T1000 (cell line): ENCODE results near the gene OSBPL6.
"Not testable (repeated sequence)": the region's sequence is repeated elsewhere in the genome, so short reads cannot be mapped to it uniquely, and the experiment has no call there.

Experiments used
- DNase-seq: peaks from one replicate; lab custom pipeline; 2025; ENCODE audit warnings: mixed read lengths; lab: John Stamatoyannopoulos, UW

The OSBPL6 gene

DNA sequence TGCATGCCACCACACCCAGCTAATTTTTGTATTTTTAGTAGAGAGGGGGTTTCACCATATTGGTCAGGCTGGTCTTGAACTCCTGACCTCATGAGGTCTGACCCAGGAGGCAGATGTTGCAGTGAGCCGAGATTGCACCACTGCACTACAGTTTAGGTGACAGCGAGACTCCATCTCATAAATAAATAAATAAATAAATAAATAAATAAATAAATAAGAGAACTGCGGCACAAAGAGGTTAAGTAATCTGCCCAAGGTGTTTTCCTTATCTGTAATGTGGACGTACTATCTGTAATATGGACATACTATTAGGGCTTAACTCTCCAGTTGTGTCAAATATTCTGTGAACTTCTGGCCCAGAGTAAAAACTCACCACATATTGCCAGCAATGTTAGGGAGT lies 4.1 kb downstream of the OSBPL6 start:
- not testable (repeated sequence) for DNase-seq

DNA sequence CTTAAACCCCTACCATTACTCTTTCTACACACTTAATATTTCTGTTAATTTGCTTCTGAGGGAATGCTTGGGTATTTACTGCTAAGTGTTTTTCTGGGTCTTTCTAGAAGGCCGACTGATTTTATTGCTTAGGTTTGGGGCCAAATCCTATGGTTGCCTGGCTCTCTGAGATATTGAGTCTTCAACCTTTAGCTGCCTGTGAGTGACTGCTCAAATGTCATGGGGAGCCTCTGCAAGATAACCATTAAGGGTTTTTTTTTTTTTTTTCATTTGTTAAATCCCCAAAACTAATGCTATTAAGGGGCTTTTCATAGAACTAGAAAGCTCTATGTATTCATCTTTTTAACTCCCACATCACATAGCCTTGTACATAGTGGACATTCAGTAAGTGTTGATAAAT lies 5.0 kb downstream of the OSBPL6 start:
- DNase-seq: no peak

DNA sequence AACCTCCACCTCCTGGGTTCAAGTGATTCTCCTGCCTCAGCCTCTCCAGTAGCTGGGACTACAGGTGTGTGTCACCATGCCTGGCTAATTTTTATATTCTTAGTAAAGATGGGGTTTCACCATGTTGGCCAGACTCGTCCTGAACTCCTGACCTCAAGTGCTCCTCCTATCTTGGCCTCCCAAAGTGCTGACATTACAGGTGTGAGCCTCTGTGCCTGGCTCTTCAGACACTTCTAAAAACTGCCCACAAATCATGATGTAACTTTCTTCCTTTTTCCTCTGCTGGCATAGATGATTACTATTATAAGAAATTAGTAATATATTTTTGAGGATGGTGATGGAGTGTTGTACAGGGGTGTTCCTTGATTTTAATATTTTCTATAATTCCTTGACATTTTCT lies 6.0 kb downstream of the OSBPL6 start:
- DNase-seq: no peak

DNA sequence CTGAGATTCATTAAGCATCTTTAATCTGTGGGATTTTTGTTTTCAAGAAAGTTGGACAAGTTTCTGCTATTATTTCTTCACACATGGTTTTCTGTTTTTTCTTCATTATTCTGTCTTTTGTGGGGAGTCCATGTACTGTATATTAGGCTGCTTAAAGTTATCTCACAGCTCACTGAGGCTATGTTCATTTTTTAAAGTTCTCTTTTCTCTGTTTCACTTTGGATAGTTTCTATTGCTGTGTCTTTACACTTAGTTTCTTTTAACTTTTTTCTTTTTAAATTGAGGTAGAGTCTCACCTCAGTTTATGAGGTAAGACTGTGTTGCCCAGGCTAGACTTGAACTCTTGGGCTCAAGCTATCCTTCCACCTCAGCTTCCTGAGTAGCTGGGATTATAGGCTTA lies 8.6 kb downstream of the OSBPL6 start:
- no peak for DNase-seq

DNA sequence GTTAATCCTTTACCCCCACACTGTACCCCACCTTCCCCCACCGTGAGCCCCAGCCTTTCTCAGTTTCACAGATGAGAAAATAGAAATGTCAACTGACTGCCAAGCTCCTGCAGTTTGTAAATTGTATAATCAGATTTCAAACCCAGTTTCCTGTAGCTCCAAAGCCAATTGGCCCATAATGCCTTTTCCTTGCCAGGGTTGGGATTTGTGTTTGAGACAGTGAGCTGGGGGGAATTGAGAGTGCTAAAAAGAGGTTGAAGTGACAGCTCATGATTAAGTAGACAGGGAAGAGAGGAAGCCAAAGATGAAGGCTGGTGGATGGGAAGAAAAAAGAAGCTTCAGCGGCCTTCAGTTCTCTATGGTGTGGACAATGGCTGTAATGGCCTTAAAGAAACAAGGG lies 10.7 kb downstream of the OSBPL6 start:
- DNase-seq: no peak

DNA sequence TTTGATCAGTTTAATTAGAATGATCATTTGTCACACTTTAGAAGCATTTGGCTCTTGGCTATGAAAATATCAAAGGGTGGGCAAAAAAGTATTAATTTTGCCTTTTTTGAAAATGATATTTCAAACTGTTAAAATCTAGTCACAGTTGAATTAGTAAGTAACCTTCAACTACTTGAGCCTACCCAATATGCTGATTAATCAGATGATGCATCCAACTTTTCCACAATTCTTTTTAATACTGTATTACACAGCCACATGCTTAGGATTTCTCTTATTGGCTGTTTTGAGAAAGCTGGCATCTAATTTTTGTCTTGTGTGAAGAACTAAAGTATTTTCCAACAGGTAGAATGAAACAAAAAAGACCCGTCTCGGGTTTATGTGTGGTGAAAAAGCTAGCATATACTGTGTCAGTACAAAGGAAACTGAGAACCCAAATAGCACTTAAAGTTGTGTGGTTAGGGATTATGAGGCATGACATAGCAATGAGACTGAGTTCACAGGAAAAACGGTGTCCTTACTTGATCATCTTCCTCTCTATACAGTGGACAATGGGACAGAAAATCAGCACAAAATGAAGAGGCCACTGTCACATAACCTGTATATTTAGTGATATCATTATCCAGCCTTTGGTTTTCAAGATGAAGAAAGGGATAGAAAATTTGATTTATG lies 11.7 kb downstream of the OSBPL6 start:
- DNase-seq: no peak

DNA sequence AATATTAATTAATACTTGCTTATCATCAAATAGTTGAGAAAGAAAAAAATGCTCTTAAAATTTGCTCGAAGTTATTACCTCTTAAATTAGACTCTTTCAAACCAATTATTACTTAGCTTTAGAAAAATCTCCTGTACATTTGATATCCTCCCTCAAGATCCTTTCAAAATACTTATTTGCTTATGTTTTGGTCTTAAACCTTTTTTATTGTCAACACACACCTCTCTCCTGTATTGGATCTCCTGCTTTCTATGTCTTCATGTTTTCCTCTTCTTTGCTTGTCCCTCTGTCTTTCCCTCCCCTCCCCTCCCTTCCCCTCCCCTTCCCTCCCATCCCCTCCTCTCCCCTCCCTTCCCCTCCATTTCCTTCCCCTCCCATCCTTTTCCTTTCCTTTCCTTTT lies 14.0 kb downstream of the OSBPL6 start:
- DNase-seq: no peak

DNA sequence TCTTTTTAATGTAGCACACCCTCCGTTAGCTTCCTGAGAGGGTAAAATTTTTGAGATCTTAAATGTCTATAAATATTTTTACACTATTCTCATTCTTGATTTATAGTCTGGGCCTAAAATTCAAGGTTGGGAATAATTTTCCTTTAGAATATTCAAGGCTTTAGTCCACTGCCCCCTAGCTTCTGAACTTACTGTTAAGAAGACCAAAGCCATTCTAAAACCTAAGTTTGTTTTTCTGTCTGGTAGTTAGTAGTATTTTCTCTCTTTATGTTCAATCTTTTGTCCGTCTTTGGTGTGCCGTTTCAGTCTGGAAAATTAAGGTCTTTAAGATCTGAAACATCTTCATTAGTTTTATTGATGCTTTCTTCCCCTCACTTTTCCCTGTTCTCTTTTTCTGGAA lies 14.5 kb downstream of the OSBPL6 start:
- no peak for DNase-seq

DNA sequence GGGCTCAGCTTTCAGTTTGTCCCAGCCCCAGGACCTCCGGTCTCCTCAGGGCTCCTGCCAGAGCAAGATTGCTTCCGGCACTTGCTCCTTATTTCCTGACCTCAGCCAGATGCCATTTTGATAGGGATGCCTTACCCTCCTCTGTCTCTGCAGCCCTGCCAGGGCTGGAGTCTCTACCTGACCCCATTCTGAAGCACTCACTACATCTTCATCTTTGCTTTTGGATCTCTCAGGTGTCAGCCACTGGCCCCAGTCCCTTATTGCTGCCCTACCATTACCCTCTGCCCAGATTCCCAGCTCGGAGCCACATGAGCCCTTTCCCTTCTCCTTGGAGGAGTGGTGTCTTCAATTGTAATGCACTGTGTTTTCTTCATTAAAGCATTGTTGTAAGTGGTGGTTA lies 17.1 kb downstream of the OSBPL6 start:
- DNase-seq: no peak

DNA sequence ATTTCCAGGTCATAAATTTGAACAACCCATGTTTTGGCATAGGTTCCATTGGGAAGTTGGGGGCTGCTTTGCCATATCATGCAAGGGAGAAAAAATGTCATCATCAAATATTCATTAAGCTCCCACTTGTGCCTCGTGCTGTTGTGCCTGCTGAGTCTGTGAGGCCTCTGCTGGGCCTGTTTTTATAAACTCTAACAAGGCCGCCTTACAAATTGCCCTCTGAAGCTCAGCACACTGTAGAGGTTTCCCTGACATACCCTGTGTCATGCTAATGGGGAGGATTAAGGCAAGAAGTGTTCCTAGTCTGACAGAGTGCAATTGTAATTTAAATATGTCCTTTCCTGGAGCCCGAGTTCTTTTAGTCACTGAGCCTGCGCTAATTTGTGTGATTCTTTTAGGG lies 17.6 kb downstream of the OSBPL6 start:
- DNase-seq: no peak

DNA sequence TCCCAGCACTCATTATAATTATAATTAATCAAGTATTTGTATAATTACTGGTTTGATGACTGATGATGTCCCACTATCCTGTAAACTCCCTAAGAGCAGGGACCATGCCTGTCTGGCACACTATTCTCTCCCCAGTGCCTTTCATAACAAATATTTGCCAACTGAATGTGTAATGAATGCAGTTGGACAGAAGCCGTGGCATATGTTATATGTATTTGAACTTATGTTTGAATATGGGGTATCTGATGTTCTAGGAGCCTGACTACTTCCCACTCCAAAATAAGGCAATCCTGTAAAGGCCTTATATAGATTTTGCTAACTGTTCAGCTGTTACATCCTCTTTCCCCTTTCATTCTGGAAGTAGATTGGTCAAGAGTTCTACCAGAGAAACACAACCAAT lies 19.7 kb downstream of the OSBPL6 start:
- DNase-seq: no peak

DNA sequence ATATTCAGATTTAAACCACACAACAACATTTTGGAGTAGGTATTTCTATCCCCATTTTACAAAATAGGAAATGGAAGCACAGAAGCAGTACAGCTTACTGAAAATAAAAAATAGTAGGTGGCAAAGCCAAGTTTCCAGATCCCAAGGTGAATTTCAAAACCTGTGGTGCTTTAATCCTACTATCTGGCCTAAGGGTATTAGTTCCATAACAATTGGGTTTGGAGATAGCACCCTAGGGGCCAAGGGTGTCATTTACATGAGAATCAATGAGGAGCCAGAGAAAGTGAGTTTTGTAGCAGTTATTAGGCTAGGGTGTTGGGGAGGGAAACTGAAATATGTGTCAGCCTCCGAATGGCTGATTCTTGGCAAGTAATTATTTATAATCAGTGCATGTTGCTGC lies 24.9 kb downstream of the OSBPL6 start:
- no peak for DNase-seq

DNA sequence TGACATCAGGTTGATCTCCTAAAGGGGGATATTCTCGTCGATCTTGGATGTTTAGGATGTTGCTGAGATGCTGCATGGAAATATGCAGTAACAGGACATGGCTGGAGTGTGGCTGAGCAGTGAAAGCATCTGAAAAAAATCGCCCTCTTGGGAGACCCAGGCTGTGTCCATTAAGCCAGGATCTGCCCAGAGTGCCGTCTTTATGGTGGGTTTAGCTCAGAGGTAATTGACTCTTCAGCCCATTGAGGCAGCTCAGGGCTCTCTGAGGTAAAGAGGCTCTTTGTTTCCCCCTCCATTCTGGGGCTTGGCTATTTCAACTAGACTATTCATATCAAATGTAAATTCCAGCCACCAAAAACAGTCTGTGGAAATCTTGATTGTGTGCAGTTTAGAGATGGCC lies 26.5 kb downstream of the OSBPL6 start:
- DNase-seq: no peak

DNA sequence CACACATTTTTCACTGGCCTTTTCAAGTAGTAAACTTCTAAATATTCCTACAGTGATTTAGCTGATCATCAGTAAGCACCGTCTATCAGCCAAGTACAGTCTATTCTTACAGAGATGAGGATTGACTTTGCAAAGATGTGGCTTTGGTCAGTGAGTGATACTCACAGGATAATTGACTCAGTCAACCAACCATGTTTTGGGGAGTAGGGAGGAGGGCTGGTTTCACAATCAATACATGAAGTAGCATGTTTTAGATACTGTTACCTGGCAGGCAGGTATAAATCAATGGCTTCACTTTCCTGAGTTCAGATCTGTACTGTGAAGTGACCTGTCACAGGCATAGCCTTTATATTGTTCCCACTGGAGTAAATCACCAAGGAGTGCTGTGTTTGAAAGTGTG lies 27.2 kb downstream of the OSBPL6 start:
- DNase-seq: no peak

DNA sequence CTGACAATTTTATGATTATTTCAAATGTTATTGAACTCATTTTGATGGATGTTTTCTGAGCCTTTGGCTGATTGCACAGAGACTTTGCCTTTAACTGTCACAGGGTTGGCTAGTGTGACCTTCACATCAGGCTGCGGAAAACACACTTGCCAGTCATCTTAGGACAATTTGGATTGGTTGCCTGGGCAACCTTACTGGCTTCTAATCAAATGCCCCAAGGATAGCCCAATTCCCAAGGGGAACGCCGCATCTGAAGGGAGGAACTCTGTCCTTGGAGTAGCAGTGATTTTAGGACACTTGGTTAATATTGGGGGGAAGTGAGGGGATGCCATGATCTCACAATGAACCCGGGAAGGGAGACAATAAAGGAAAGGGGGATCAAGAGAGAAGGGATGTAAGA lies 29.5 kb downstream of the OSBPL6 start:
- DNase-seq: no peak

DNA sequence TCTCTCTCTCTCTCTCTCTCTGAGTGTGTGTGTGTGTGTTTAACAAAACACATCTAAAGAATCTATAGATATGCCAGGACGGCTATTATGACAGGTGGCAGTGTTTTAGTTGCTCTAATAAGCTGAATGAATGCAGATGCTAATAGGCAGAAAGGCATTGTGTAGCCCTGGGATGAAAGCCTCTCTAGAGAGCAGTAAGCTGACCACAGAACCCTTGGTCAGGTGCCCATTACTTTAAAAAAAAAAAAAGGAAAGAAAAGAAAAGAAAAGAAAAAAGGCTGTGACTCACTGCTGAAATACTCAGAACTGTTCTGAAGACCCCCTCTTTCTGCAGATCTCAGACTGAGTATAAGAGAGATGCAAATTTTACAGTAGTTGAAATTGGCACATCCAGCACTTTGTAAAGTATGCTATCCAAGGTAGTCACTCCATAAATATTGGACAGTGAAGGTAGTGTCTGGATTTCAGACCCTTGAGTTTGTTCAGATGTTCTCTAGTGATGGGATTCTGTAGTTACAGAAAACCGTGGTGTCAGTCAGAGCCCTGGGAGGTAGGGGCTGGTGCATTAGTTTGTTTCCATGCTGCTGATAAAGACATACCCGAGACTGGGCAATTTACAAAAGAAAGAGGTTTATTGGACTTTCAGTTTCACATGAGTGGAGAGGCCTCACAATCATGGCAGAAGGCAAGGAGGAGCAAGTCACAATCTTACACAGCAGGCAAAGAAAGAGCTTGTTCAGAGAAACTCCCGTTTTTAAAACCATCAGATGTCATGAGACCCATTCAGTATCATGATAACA lies 30.9 kb downstream of the OSBPL6 start:
- DNase-seq: no peak

DNA sequence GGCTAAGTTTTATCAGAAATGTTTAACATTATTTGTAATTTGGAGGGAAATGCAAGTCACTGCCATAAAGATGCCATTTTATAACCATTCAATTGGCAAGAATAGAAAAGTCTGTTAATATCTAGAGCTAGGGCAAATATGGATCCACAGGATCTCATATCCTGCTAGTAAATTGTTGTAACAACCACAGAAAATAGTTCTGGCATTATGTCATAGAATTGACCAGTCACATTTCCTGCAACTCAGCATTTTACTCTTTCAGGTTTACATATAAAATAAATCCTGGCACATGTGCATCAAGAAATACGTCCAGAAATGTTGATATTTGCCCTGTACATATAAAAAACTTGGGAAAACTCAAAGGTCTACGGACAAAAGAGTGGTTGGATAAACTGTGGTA lies 32.9 kb downstream of the OSBPL6 start:
- DNase-seq: no peak

DNA sequence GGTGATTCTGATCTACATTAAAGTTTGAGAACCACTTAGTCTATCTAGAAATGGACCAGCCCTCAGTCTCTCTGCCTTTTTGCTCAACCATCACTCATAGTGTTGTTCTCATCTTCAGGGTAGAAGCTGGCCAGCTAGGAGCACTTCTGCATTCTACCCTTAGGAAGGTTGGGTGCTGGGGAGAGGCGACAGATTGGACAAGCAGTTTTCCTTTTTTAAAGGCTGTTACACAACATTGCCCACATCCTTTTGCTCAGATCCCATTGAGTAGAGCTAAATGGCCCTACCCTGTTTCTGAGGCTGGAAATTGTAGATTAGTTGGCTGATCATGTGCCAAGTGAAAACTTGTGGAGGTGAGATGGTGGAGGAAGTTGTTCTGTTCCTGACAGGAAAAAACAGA lies 35.6 kb downstream of the OSBPL6 start:
- no peak for DNase-seq

DNA sequence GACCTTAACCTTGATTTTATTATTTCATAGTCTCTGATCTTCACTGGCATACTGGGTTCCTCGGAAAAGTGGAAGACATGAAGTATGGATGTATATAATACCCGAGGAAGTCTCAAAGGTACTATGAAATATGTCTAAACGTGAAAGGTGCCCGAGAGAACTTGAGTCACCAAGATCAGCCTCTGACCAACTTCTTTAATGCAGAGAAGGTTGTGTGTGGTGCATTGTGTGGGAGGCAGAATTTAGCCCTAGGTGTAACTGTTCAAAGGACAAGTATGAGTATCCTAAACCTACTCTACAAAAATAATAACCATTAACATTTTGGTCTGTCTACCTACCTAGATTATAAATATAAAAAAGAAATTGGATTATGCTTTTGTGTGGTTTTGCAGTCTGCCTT lies 36.1 kb downstream of the OSBPL6 start:
- no peak for DNase-seq

DNA sequence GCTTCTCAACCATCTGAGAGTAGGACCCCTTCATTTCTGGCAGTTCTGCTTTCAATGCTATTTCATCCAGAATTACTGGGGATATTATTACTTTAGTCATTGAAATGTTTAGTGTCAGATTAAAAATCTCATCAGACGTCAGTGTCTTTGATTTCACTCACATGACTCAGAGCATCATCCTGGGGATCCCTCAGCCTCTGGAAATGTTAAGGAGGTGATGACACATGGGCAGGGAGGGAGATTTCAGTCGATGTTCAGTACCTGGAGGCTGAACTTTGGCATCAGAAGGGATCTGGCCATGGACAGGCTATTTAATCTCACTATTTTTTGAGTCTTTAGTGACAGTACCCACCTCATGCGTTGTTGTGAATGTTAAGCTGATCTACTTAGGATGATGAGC lies 39.1 kb downstream of the OSBPL6 start:
- no peak for DNase-seq

DNA sequence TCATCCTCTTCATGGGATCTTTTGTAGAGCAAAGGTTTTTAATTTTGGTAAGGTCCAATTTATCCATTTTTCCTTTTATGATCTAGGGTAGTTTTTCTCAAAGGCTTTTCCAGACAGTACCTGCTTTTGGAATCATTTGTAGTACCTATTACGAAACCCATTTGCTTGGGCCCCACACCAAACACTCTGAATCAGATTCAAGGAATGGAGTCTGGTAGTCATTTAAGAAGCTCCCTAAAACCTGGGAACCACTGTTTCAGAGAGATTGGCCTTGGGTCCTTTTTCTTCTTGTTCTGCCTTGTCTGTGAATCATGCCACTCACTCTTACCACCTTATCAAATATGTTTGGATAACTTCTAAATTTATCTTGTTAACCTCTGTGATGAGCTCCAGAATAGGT lies 40.3 kb downstream of the OSBPL6 start:
- no peak for DNase-seq

DNA sequence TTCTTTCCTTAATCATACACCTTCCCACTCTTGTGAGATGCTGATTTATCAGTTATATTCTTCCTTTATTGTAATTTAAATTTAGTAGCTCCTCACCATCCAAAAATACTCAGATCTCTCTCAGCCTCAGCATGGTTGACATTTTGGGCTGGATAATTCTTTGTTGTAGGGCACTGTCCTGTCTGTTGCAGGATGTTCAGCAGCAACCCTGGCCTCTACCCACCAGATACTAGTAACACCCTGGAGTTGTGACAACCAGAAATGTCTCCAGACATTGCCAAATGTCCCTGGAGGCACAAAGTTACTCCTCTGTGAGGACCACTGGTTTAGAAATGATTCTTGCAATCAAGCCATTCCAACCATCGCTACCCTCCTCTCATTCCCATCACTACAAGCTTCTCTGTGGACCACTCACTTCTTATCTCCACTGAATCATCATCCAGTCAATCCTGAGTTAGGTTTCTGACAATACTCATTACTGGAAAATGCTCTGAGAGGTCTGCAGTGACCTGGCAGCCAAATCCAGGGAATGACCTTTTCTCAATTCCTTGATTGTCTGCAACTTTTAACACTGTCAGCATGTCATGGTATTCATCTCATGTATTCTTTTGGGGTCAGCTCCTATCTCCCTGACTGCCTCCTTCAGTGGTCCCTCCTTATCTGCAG lies 43.3 kb downstream of the OSBPL6 start:
- no peak for DNase-seq

DNA sequence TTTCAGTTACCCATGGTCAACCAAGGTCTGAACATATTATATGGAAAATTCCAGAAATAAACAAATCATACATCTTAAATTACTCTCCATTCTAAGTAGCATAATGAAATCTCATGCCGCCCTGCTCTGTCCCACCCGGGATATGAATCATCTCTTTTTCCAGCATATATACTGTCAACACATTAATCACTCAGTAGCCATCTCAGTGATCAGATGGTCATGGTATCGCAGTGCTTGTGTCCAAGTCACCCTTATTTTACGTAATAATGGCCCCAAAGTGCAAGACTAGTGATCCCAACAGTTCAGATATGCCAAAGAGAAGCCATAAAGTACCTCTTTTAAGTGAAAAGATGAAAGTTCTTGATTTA lies 43.8 kb downstream of the OSBPL6 start:
- no peak for DNase-seq
